Glutamatergic neuron (in vitro differentiated cells): ENCODE measurements around the gene LIMA1. TPM values are rescaled to one million over a fixed set of nuclear protein-coding genes. Genes with fewer than 3 reads are reported as not detected.
"Not testable (repeated sequence)": the region's sequence is repeated elsewhere in the genome, so short reads cannot be mapped to it uniquely, and the experiment has no call there.

Experiments used
- DNase-seq: peaks from one replicate; pipeline ENCODE4 v3.0.0; 2022
- H3K27ac Mint-ChIP-seq: one replicate; pipeline ENCODE4 v1.8.0; 2020; ENCODE audit warnings: mild to moderate bottlenecking, mixed read lengths, inconsistent platforms; ENCODE audit not compliant: unreplicated experiment
- H3K27me3 Mint-ChIP-seq: one replicate; pipeline ENCODE4 v1.8.0; 2020; ENCODE audit warnings: mild to moderate bottlenecking, moderate library complexity, mixed read lengths, inconsistent platforms; ENCODE audit not compliant: unreplicated experiment
- H3K36me3 Mint-ChIP-seq: one replicate; pipeline ENCODE4 v1.8.0; 2020; ENCODE audit warnings: mild to moderate bottlenecking, mixed read lengths, inconsistent platforms; ENCODE audit not compliant: unreplicated experiment
- H3K4me1 Mint-ChIP-seq: one replicate; pipeline ENCODE4 v1.8.0; 2020; ENCODE audit warnings: mild to moderate bottlenecking, low read depth, mixed read lengths, inconsistent platforms; ENCODE audit not compliant: unreplicated experiment
- H3K4me3 Mint-ChIP-seq: one replicate; pipeline ENCODE4 v1.8.0; 2020; ENCODE audit warnings: mild to moderate bottlenecking, mixed read lengths, inconsistent platforms; ENCODE audit not compliant: unreplicated experiment
- H3K9me3 Mint-ChIP-seq: one replicate; pipeline ENCODE4 v1.8.0; 2020; ENCODE audit warnings: mild to moderate bottlenecking, moderate library complexity, mixed read lengths, inconsistent platforms; ENCODE audit not compliant: unreplicated experiment
- total RNA-seq: library from RNA; stranded (reverse); fragmentation: NEBNext Ultra II Directional; extraction: Animal tissue kit (Norgen Biotek cat#: 25700); gene quantifications from one replicate; pipeline ENCODE4 v1.2.1, GENCODE V29; 2021; ENCODE audit not compliant: unreplicated experiment
- TF ChIP-seq, protein P1 (sequence below): fragments of 200-600 bp; sonication (generic); IDR thresholded peaks from one replicate; pipeline ENCODE4 v1.5.0; 2021; ENCODE audit not compliant: partially characterized antibody, unreplicated experiment

LIMA1 gene
- total RNA-seq, 1 donor from 2014 or later: 69.4 TPM

DNA sequence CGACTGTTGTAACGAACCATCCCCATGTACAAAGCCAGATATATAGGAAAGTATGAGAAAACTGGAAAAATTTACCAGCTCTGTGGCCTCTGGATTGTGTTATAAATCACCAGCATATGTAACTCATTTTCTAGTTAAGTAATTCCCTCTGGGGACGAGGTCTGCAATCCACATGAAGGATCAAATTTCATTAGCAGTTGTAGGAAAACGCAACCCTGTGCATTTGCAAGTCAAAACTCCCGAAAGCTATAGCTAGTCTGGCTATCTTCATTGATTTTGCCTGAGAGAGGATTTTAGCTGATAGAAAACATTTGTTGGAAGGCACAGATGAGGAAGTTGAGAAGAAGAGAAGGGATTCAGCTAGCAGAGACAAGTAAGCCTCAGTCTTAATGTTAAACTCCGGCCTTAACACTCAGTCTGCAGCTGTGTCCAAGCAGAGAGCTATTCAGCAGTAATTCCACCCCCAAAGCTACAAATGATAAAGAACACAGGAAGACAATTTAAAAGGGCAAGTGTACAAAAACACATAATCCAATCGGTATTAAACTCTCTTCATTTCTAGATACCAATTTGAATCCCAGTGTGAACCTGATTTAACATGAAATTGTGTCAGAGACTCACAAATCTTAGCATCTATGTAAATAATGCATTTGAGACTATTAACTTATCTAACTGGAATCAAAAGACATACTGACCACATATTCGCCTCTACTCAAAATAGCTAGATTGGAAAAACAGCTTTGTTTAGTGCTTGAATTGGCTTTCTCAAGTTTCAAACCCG lies 61.9 kb downstream of the LIMA1 start:
- no peak for DNase-seq
- TF ChIP-seq, protein P1, sequence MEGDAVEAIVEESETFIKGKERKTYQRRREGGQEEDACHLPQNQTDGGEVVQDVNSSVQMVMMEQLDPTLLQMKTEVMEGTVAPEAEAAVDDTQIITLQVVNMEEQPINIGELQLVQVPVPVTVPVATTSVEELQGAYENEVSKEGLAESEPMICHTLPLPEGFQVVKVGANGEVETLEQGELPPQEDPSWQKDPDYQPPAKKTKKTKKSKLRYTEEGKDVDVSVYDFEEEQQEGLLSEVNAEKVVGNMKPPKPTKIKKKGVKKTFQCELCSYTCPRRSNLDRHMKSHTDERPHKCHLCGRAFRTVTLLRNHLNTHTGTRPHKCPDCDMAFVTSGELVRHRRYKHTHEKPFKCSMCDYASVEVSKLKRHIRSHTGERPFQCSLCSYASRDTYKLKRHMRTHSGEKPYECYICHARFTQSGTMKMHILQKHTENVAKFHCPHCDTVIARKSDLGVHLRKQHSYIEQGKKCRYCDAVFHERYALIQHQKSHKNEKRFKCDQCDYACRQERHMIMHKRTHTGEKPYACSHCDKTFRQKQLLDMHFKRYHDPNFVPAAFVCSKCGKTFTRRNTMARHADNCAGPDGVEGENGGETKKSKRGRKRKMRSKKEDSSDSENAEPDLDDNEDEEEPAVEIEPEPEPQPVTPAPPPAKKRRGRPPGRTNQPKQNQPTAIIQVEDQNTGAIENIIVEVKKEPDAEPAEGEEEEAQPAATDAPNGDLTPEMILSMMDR: no peak
- Mint-ChIP-seq H3K27ac (no peak overlapping the region), H3K36me3 (no peaks in the 10 kb centered on the region), H3K4me3 (no peak overlapping the region), H3K27me3 (peaks cover 2% of the 10 kb centered on the region), H3K9me3 (peaks cover 2% of the 10 kb centered on the region), H3K4me1 (peaks cover 3% of the 10 kb centered on the region)

DNA sequence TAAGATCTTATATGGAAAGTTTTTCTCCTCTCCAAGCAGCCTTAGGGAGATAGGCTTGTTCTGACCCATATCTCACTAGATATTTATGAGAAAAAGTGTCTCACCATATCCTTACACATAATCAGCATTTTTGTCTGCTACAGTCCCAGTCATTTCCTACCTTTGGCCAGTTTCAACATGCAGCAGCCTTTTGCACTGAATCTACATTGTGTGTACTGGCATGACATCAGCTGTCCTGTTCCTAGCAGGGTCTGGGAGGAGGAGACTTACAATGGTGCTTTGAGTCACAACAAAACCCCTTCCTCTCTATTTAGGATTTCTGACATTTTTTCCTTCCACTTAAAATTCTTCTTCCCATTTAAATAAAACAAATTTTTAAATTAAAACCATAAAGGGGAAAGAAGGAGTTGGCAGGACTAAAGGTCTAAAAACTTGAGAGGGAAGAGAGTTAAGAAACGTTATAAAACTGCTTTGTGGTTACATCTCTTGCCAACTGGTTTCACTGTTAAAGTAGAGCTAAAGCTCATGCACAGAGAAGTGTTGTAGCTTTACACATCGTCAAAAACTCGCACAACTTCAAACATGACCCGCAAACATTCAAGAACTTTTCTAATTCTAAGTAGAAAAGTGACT lies 62.8 kb downstream of the LIMA1 start:
- no peaks in the 10 kb centered on the region for H3K36me3 Mint-ChIP-seq
- DNase-seq: no peak
- TF ChIP-seq, protein P1: no peak
- peak overlapping the region; percentile 93 for H3K27ac Mint-ChIP-seq
- H3K4me3 Mint-ChIP-seq: no peak overlapping the region
- peaks cover 2% of the 10 kb centered on the region for H3K9me3 Mint-ChIP-seq
- peaks cover 2% of the 10 kb centered on the region for H3K27me3 Mint-ChIP-seq
- H3K4me1 Mint-ChIP-seq: peaks cover 3% of the 10 kb centered on the region

DNA sequence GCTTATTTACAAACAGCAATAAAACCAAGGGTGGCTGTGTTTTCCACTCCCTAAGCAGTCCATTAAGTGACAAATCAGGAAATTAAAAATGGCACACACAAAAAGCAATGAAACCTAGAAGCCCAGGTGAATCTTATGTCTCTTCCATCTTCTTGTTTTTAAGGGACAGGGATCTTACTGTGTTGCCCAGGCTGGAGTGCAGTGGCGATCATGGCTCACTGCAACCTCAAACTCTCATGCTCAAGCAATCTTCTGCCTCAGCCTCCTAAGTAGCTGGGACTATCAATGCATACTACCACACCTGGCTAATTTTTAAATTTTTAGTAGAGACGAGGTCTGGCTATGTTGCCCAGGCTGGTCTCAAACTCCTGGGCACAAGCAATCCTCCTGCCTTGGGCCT lies 63.8 kb downstream of the LIMA1 start:
- peaks cover 2% of the 10 kb centered on the region for H3K27me3 Mint-ChIP-seq
- peaks cover 6% of the 10 kb centered on the region for H3K4me1 Mint-ChIP-seq
- H3K27ac Mint-ChIP-seq: no peak overlapping the region
- TF ChIP-seq, protein P1: no peak
- no peak for DNase-seq
- H3K9me3 Mint-ChIP-seq: peaks cover 2% of the 10 kb centered on the region
- no peak overlapping the region for H3K4me3 Mint-ChIP-seq
- no peaks in the 10 kb centered on the region for H3K36me3 Mint-ChIP-seq

DNA sequence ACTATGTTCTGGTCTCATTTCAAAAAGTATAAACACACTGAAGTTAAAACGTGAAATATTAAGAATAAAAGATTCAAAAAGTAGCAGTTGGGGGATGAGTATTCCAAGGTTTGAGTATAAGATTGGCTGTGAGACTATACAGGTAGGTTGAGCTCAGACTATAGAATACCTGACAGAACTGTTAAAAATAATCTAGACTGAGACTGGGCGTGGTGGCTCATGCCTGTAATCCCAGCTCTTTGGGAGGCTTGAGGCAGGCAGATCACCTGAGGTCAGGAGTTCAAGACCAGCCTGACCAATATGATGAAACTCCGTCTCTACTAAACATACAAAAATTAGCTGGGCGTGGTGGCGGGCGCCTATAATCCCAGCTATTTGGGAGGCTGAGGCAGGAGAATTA lies 64.3 kb downstream of the LIMA1 start:
- not testable (repeated sequence) for H3K36me3 Mint-ChIP-seq, H3K27me3 Mint-ChIP-seq, DNase-seq, H3K27ac Mint-ChIP-seq, H3K4me1 Mint-ChIP-seq, H3K9me3 Mint-ChIP-seq
- H3K4me3 Mint-ChIP-seq: peak overlapping the region; percentile 14

DNA sequence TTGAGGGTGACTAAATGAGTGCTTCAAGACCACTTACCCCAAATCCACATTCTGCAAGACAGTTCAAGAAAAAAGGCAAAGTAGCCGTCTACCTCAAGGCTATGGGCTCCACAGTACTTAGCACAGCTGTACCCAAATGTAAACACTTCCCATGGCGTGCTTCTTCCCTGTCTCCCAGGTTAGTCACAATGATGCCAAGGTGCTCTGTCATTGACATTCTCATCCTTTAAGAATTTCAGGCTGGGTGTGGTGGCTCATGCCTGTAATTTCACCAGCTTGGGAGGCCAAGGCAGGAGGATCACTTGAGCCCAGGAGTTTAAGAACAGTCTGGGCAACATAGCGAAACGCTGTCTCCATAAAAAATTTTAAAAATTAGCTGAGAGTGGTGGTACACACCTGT lies 64.9 kb downstream of the LIMA1 start:
- H3K27ac Mint-ChIP-seq: no peak overlapping the region

More for the DNA sequence above, 64.9 kb downstream of the LIMA1 start:
- H3K4me1 Mint-ChIP-seq: peaks cover 8% of the 10 kb centered on the region
- TF ChIP-seq, protein P1: no peak
- H3K27me3 Mint-ChIP-seq: no peaks in the 10 kb centered on the region
- no peak for DNase-seq
- peaks cover 2% of the 10 kb centered on the region for H3K9me3 Mint-ChIP-seq
- no peaks in the 10 kb centered on the region for H3K36me3 Mint-ChIP-seq
- peak overlapping the region; percentile 14 for H3K4me3 Mint-ChIP-seq
